ENCODE results near the gene CCM2L. TPM values are rescaled to one million over a fixed set of nuclear protein-coding genes. Genes with fewer than 3 reads are reported as not detected.

CCM2L gene
- total and polyA plus RNA-seq, 4 donors = 6.6 to 12.8 (median 11.7) TPM

DNA sequence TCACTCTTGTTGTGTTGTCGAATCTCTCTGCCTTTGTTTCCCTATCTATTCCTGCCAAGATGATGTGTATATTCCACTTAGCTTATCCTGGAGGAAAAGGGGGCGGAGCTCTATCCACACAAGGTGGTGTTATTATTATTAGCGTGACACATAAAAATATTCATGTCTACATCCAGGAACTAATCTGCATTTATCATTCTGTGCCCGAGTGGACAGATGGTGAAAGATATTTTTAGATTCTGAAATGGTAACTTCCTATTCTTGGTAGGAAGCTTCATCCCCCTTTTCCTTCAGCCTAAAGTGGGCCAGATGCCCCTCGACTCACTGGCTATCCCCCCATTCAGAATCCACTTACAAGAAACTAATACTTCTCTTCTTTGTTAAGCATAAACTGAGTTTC lies 40.2 kb upstream of the CCM2L start:
- Histone ChIP-seq H3K27ac (ENCODE audit: low read depth in 1 of 2, low read length in 1 of 2) (no peak overlapping the region), H3K9ac (ENCODE audit: insufficient read depth in 1 of 2, low read length in 2 of 2) (no peak overlapping the region), H3K36me3 (ENCODE audit: control insufficient read depth in 4 of 4, insufficient read depth in 4 of 4, low read length in 4 of 4) (no peaks in the 10 kb centered on the region), H3K4me1 (ENCODE audit: control insufficient read depth in 5 of 5, insufficient read depth in 5 of 5, low read length in 5 of 5) (peaks cover 0 to 6% (median 0%) of the 10 kb centered on the region in 5 donors), H3K9me3 (ENCODE audit: control insufficient read depth in 4 of 4, insufficient read depth in 3 of 4, low read length in 3 of 4) (peaks cover 0 to 2% (median 0%) of the 10 kb centered on the region in 4 donors), H3K27me3 (ENCODE audit: control insufficient read depth in 3 of 3, insufficient read depth in 3 of 3, low read length in 2 of 3) (peaks cover 3 to 11% (median 8%) of the 10 kb centered on the region in 3 donors), H3K4me3 (no peak overlapping the region)
- no peak for ATAC-seq (ENCODE audit: insufficient read depth, low FRiP score)
- DNase-seq = no peak
- TF ChIP-seq, protein P1, sequence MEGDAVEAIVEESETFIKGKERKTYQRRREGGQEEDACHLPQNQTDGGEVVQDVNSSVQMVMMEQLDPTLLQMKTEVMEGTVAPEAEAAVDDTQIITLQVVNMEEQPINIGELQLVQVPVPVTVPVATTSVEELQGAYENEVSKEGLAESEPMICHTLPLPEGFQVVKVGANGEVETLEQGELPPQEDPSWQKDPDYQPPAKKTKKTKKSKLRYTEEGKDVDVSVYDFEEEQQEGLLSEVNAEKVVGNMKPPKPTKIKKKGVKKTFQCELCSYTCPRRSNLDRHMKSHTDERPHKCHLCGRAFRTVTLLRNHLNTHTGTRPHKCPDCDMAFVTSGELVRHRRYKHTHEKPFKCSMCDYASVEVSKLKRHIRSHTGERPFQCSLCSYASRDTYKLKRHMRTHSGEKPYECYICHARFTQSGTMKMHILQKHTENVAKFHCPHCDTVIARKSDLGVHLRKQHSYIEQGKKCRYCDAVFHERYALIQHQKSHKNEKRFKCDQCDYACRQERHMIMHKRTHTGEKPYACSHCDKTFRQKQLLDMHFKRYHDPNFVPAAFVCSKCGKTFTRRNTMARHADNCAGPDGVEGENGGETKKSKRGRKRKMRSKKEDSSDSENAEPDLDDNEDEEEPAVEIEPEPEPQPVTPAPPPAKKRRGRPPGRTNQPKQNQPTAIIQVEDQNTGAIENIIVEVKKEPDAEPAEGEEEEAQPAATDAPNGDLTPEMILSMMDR (IDR thresholded peaks at IDR 0.05; ENCODE audit: control extremely low read depth, extremely low read depth) = no peak
- WGBS, 2 donors = 50 to 63% methylated on average over 5 of the region's 5 CpGs

GRCh38 chr20:31972471-31973021 lies 37.7 kb upstream of the CCM2L start:
- no peak overlapping the region for H3K9ac ChIP-seq (ENCODE audit: insufficient read depth in 1 of 2, low read length in 2 of 2)
- WGBS, 2 donors = 44 to 64% methylated on average over 4 of the region's 4 CpGs
- H3K36me3 ChIP-seq (ENCODE audit: control insufficient read depth in 4 of 4, insufficient read depth in 4 of 4, low read length in 4 of 4) = no peaks in the 10 kb centered on the region
- peaks cover 0 to 6% (median 0%) of the 10 kb centered on the region in 5 donors for H3K4me1 ChIP-seq (ENCODE audit: control insufficient read depth in 5 of 5, insufficient read depth in 5 of 5, low read length in 5 of 5)
- peaks cover 0 to 10% (median 2%) of the 10 kb centered on the region in 3 donors for H3K27me3 ChIP-seq (ENCODE audit: control insufficient read depth in 3 of 3, insufficient read depth in 3 of 3, low read length in 2 of 3)
- H3K27ac ChIP-seq (ENCODE audit: low read depth in 1 of 2, low read length in 1 of 2) = no peak overlapping the region
- no peak for ATAC-seq (ENCODE audit: insufficient read depth, low FRiP score)
- no peaks in the 10 kb centered on the region for H3K9me3 ChIP-seq (ENCODE audit: control insufficient read depth in 4 of 4, insufficient read depth in 3 of 4, low read length in 3 of 4)
- H3K4me3 ChIP-seq = no peak overlapping the region
- no peak for DNase-seq
- TF ChIP-seq, protein P1 (IDR thresholded peaks at IDR 0.05; ENCODE audit: control extremely low read depth, extremely low read depth) = no peak

GRCh38 chr20:31974296-31974695 lies 35.9 kb upstream of the CCM2L start:
- ATAC-seq (ENCODE audit: insufficient read depth, low FRiP score) = no peak
- TF ChIP-seq, protein P1 (IDR thresholded peaks at IDR 0.05; ENCODE audit: control extremely low read depth, extremely low read depth) = no peak

More at GRCh38 chr20:31974296-31974695, 35.9 kb upstream of the CCM2L start:
- no peaks in the 10 kb centered on the region for H3K9me3 ChIP-seq (ENCODE audit: control insufficient read depth in 4 of 4, insufficient read depth in 3 of 4, low read length in 3 of 4)
- H3K27me3 ChIP-seq (ENCODE audit: control insufficient read depth in 3 of 3, insufficient read depth in 3 of 3, low read length in 2 of 3) = peaks cover 0 to 10% (median 0%) of the 10 kb centered on the region in 3 donors
- no peak overlapping the region for H3K27ac ChIP-seq (ENCODE audit: low read depth in 1 of 2, low read length in 1 of 2)
- no peaks in the 10 kb centered on the region for H3K36me3 ChIP-seq (ENCODE audit: control insufficient read depth in 4 of 4, insufficient read depth in 4 of 4, low read length in 4 of 4)
- no peak for DNase-seq
- H3K4me3 ChIP-seq = no peak overlapping the region
- 92 to 94% methylated on average over 2 of the region's 2 CpGs for WGBS, 2 donors
- no peak overlapping the region for H3K9ac ChIP-seq (ENCODE audit: insufficient read depth in 1 of 2, low read length in 2 of 2)
- no peaks in the 10 kb centered on the region for H3K4me1 ChIP-seq (ENCODE audit: control insufficient read depth in 5 of 5, insufficient read depth in 5 of 5, low read length in 5 of 5)
